ENCODE results near the gene ZMYND8.

The ZMYND8 gene

GRCh38 chr20:47216819-47217410 is 139.6 kb downstream of the ZMYND8 start:
- no peak for DNase-seq (ENCODE audit: low read depth)

GRCh38 chr20:47215653-47216397 is 140.7 kb downstream of the ZMYND8 start:
- no peak overlapping the region for H3K4me3 ChIP-seq (ENCODE audit: low read length)
- TF ChIP-seq CTCF (conservative IDR thresholded peaks at IDR 0.05; ENCODE audit: low read length): no peak
- DNase-seq (ENCODE audit: low read depth): no peak

More at GRCh38 chr20:47216819-47217410, 139.6 kb downstream of the ZMYND8 start:
- no peak for TF ChIP-seq CTCF (conservative IDR thresholded peaks at IDR 0.05; ENCODE audit: low read length)
- H3K4me3 ChIP-seq (ENCODE audit: low read length): no peak overlapping the region

- no peak for DNase-seq (ENCODE audit: low read depth)
- no peak for TF ChIP-seq CTCF (conservative IDR thresholded peaks at IDR 0.05; ENCODE audit: low read length)
These were observed 142.5 kb downstream of the ZMYND8 start for GRCh38 chr20:47213966-47214365.

GRCh38 chr20:47212606-47213207 is 143.8 kb downstream of the ZMYND8 start:
- DNase-seq (ENCODE audit: low read depth): no peak
- TF ChIP-seq CTCF (conservative IDR thresholded peaks at IDR 0.05; ENCODE audit: low read length): no peak
- no peak overlapping the region for H3K4me3 ChIP-seq (ENCODE audit: low read length)

More at GRCh38 chr20:47213966-47214365, 142.5 kb downstream of the ZMYND8 start:
- no peak overlapping the region for H3K4me3 ChIP-seq (ENCODE audit: low read length)

GRCh38 chr20:47211036-47211435 is 145.5 kb downstream of the ZMYND8 start:
- TF ChIP-seq CTCF (conservative IDR thresholded peaks at IDR 0.05; ENCODE audit: low read length): no peak
- no peak overlapping the region for H3K4me3 ChIP-seq (ENCODE audit: low read length)
- DNase-seq (ENCODE audit: low read depth): no peak

GRCh38 chr20:47210470-47210869 is 146.0 kb downstream of the ZMYND8 start:
- TF ChIP-seq CTCF (conservative IDR thresholded peaks at IDR 0.05; ENCODE audit: low read length): no peak
- no peak overlapping the region for H3K4me3 ChIP-seq (ENCODE audit: low read length)
- no peak for DNase-seq (ENCODE audit: low read depth)
